ENCODE measurements around the gene MCRIP1.

DNA sequence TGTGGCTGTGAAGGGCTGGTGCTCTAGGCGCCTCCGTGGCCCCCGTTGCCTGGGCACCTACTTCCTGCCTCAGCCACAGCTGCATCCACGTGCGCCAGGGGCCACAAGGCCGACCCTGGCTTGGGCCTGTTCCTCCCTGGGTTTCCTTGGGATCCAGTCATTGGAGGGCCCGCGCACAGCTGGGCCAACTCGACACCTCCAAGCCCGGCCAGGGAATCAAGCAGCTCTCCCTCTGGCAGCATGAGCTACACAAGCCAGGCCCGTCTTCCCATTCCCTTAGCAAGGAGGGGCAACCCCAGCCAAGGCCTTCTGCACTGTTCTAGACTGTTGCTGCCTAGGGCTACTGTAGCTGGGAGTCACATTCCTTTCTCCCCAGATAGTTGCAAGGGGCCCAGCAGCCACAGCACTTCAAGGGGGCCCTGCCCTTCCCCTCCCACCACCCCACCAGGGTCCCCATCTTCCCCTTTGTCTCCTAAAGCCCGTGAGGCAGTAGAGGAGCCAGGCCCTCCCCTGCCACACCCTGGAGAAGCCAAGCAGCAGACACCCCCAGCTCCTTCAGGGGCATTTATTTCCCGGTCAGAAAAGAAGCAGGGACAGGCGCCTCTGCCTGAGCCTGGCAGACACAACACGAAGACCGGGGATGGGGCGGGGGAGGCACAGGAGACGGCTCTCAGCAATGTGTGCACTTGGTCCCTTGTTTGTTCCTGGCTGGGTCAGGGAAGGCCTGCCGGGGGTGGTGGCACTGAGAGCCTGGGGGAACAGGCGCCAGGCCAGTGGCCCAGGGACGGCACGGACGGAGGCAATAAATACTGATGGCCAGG is 34.3 kb upstream of the MCRIP1 start:
- TF ChIP-seq FOXM1 (IDR thresholded peaks at IDR 0.05; ENCODE audit: low read depth) (no peak), JUND (IDR thresholded peaks at IDR 0.05) (peak; percentile 35), EZH2phosphoT487 (IDR thresholded peaks at IDR 0.05; ENCODE audit: borderline replicate concordance, low read depth) (no peak)
- TF ChIP-seq, protein P1, sequence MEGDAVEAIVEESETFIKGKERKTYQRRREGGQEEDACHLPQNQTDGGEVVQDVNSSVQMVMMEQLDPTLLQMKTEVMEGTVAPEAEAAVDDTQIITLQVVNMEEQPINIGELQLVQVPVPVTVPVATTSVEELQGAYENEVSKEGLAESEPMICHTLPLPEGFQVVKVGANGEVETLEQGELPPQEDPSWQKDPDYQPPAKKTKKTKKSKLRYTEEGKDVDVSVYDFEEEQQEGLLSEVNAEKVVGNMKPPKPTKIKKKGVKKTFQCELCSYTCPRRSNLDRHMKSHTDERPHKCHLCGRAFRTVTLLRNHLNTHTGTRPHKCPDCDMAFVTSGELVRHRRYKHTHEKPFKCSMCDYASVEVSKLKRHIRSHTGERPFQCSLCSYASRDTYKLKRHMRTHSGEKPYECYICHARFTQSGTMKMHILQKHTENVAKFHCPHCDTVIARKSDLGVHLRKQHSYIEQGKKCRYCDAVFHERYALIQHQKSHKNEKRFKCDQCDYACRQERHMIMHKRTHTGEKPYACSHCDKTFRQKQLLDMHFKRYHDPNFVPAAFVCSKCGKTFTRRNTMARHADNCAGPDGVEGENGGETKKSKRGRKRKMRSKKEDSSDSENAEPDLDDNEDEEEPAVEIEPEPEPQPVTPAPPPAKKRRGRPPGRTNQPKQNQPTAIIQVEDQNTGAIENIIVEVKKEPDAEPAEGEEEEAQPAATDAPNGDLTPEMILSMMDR (IDR thresholded peaks at IDR 0.05), result no peak
